Tibial artery (tissue), 4 donors: ENCODE results near the gene AKAP6.
"Not testable (repeated sequence)": the region's sequence is repeated elsewhere in the genome, so short reads cannot be mapped to it uniquely, and the experiment has no call there.

Source experiments
- DNase-seq, 2 donors: peaks; one replicate each; pipeline ENCODE4 v3.0.0-alpha.2; 2019
- H3K27ac ChIP-seq, 2 donors: fragments of 200-600 bp; sonication (generic) in 1 of 2; 1 replicate in 1 of 2; 2 replicates in 1 of 2; pipeline ENCODE4 v1.5.1; 2018 to 2019; ENCODE audit warnings: mild to moderate bottlenecking in 1 of 2
- H3K27me3 ChIP-seq, 2 donors: fragments of 200-600 bp; sonication (generic) in 1 of 2; one replicate each; pipeline versions ENCODE4 v1.5.1 to v1.6.0; 2016 to 2019
- H3K36me3 ChIP-seq, 3 donors: fragments of 200-600 bp; sonication (generic) in 2 of 3; one replicate each; pipeline ENCODE4 v1.5.1; 2016 to 2019; ENCODE audit warnings: mild to moderate bottlenecking in 2 of 3
- H3K4me1 ChIP-seq, 4 donors: fragments of 200-600 bp; sonication (generic) in 2 of 4; 1 replicate in 3 of 4; 2 replicates in 1 of 4; pipeline ENCODE4 v1.5.1; 2016 to 2019
- H3K4me3 ChIP-seq, 2 donors: fragments of 200-600 bp; sonication (generic) in 1 of 2; 1 replicate in 1 of 2; 2 replicates in 1 of 2; pipeline ENCODE4 v1.5.1; 2018 to 2019; ENCODE audit warnings: mild to moderate bottlenecking in 2 of 2
- H3K9me3 ChIP-seq, 3 donors: fragments of 200-600 bp; sonication (generic) in 1 of 3; one replicate each; pipeline ENCODE4 v1.5.1; 2016 to 2019
- intact Hi-C: fragments of 100-400 bp; cut with DNase I; formaldehyde crosslinking; loops from one replicate; pipeline ENCODE4 v1.15.0; 2023; ENCODE audit warnings: low total_unique reads
- TF ChIP-seq, protein P1 (sequence below), 2 experiments: fragments of 200-600 bp in 1 of 2; fragments of 450-650 bp in 1 of 2; IDR thresholded peaks; one replicate each; pipeline ENCODE4 v1.5.1; 2017 to 2019; ENCODE audit warnings: antibody characterized with exemption in 2 of 2, mild to moderate bottlenecking in 1 of 2, moderate library complexity in 1 of 2

Gene AKAP6

GRCh38 chr14:32453857-32454810 is 125.0 kb downstream of the AKAP6 start:
- Histone ChIP-seq H3K9me3 (no peaks in the 10 kb centered on the region), H3K27me3 (no peaks in the 10 kb centered on the region), H3K4me1 (peaks cover 0 to 78% (median 4%) of the 10 kb centered on the region in 4 donors), H3K4me3 (no peak overlapping the region), H3K27ac (peak overlapping the region in 1 of 2 donors; percentile 38), H3K36me3 (no peaks in the 10 kb centered on the region)
- intact Hi-C loops: no loop called here
- TF ChIP-seq, protein P1, sequence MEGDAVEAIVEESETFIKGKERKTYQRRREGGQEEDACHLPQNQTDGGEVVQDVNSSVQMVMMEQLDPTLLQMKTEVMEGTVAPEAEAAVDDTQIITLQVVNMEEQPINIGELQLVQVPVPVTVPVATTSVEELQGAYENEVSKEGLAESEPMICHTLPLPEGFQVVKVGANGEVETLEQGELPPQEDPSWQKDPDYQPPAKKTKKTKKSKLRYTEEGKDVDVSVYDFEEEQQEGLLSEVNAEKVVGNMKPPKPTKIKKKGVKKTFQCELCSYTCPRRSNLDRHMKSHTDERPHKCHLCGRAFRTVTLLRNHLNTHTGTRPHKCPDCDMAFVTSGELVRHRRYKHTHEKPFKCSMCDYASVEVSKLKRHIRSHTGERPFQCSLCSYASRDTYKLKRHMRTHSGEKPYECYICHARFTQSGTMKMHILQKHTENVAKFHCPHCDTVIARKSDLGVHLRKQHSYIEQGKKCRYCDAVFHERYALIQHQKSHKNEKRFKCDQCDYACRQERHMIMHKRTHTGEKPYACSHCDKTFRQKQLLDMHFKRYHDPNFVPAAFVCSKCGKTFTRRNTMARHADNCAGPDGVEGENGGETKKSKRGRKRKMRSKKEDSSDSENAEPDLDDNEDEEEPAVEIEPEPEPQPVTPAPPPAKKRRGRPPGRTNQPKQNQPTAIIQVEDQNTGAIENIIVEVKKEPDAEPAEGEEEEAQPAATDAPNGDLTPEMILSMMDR (IDR thresholded peaks at IDR 0.05): no peak
- no peak for DNase-seq

- no peaks in the 10 kb centered on the region for H3K9me3 ChIP-seq
- TF ChIP-seq, protein P1 (IDR thresholded peaks at IDR 0.05): no peak
- H3K27me3 ChIP-seq: no peaks in the 10 kb centered on the region
- intact Hi-C loops: no loop called here
- H3K4me3 ChIP-seq: no peak overlapping the region
- peaks cover 0 to 10% (median 0%) of the 10 kb centered on the region in 3 donors for H3K36me3 ChIP-seq
- DNase-seq: no peak
- peaks cover 0 to 46% (median 2%) of the 10 kb centered on the region in 4 donors for H3K4me1 ChIP-seq
- no peak overlapping the region for H3K27ac ChIP-seq
These were observed 128.3 kb downstream of the AKAP6 start for GRCh38 chr14:32457213-32457920.

- Histone ChIP-seq H3K9me3 (no peaks in the 10 kb centered on the region), H3K4me3 (no peak overlapping the region), H3K27me3 (no peaks in the 10 kb centered on the region), H3K27ac (no peak overlapping the region), H3K36me3 (peaks cover 0 to 10% (median 0%) of the 10 kb centered on the region in 3 donors), H3K4me1 (peaks cover 0 to 35% (median 2%) of the 10 kb centered on the region in 4 donors)
- intact Hi-C loops: no loop called here
- no peak for DNase-seq
- TF ChIP-seq, protein P1 (IDR thresholded peaks at IDR 0.05): no peak
These were observed 129.6 kb downstream of the AKAP6 start for GRCh38 chr14:32458720-32459119.

- H3K27ac ChIP-seq: no peak overlapping the region
- intact Hi-C loops: no loop called here
These were observed 131.2 kb downstream of the AKAP6 start for GRCh38 chr14:32460267-32460666.

DNA sequence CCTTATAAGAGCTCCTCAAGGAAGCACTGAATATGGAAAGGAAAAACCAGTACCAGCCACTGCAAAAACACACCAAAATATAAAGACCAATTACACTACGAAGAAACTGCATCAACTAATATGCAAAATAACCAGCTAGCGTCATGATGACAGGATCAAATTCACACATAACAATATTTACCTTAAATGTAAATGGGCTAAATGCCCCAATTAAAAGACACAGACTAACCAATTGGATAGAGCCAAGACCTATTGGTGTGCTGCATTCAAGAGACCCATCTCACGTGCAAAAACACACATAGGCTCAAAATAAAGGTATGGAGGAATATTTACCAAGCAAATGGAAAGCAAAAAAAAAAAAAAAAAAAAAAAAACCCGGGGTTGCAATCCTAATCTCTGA is 133.5 kb downstream of the AKAP6 start:
- Histone ChIP-seq H3K36me3 (peaks cover 0 to 10% (median 0%) of the 10 kb centered on the region in 3 donors), H3K4me1 (peaks cover 0 to 23% (median 2%) of the 10 kb centered on the region in 4 donors)
- DNase-seq, H3K27ac ChIP-seq, intact Hi-C loops, H3K4me3 ChIP-seq, H3K9me3 ChIP-seq, H3K27me3 ChIP-seq: not testable (repeated sequence)

More at GRCh38 chr14:32460267-32460666, 131.2 kb downstream of the AKAP6 start:
- Histone ChIP-seq H3K27me3 (no peaks in the 10 kb centered on the region), H3K36me3 (peaks cover 0 to 10% (median 0%) of the 10 kb centered on the region in 3 donors), H3K9me3 (no peaks in the 10 kb centered on the region), H3K4me3 (no peak overlapping the region), H3K4me1 (peaks cover 0 to 28% (median 2%) of the 10 kb centered on the region in 4 donors)
- TF ChIP-seq, protein P1 (IDR thresholded peaks at IDR 0.05): no peak
- no peak for DNase-seq
